COLO668 (cell line): ENCODE results near the gene TREML1.
"Not testable (repeated sequence)": the region's sequence is repeated elsewhere in the genome, so short reads cannot be mapped to it uniquely, and the experiment has no call there.

ENCODE experiments used
- DNase-seq: peaks from one replicate; lab custom pipeline; 2025; ENCODE audit not compliant: unreplicated experiment; lab: John Stamatoyannopoulos, UW

Gene TREML1

DNA sequence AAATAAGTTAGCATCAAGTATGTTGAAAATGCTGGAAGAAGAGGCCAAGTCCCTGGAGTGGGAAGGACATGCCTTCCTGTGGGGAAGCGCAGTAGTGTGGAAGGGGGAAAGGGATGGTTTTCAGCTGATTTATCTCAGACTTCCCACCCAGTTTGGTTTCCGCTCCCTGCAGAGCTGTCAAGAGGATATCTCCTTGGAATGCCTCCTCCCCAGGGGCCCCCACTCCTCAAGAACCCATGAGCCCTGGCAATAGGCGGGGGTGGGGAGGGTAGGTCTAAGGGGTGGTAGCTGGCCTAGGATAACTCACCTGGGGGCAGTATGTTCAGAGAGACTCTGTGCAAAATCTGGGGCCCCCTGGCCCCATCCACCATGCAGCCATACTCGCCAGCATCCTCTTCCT is 696 bp downstream of the TREML1 start:
- DNase-seq: no peak

DNA sequence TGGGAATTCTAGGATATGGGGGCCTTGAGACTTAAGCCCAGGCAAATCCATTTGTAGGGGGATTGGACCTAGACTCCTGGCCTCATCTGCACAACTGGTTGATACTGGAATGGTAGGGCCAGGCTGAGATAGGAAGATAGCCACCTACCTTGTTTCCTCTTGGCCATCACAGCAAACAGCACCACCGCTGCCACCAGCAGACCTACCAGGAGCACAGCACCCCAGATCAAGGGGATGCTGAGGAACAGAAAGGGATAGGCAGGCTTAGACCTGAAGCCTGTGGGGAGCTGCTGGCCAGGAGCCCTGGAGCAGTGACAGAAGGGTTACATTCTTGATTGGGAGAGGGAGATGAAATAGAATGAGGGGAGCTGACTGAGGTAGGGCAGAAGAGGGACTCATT is 3.5 kb downstream of the TREML1 start:
- no peak for DNase-seq

DNA sequence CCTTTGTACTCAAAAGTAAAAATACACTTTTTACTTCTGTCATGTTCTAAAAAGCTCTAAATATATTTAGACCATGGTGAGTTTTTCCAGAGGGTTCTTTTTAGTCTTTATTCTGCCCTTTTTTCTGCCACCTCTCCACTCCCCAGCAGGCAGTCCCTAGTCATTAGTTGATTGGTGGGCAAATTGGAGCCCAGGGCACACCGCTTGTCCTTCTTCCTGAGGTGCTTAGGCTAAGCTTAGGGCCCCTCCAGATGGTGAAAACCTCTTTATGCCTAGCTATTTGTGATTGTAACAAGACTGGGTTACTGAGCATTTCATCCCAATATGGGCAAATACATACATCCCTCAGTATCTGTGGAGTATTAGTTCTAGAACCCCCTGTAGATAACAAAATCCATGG is 6.2 kb downstream of the TREML1 start:
- DNase-seq: no peak

DNA sequence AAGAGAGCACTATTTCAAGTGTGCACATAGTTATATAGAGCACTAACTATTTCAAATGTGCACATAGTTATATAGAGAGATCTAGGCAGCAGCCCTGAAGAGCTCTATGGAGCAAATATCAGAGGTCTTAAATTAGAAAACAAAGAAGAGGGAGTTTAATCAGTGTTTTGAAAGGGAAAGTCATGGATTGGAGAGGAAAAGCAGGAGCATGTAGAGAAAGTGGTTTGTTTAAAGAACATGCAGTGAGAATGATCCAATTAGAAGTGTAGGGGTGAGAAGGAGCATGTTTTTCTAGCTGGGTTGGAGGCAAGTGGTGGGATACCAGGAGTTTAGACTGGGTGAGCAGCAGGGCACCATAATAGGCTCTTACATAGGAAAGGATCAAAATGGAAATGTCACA is 17.2 kb downstream of the TREML1 start:
- no peak for DNase-seq

DNA sequence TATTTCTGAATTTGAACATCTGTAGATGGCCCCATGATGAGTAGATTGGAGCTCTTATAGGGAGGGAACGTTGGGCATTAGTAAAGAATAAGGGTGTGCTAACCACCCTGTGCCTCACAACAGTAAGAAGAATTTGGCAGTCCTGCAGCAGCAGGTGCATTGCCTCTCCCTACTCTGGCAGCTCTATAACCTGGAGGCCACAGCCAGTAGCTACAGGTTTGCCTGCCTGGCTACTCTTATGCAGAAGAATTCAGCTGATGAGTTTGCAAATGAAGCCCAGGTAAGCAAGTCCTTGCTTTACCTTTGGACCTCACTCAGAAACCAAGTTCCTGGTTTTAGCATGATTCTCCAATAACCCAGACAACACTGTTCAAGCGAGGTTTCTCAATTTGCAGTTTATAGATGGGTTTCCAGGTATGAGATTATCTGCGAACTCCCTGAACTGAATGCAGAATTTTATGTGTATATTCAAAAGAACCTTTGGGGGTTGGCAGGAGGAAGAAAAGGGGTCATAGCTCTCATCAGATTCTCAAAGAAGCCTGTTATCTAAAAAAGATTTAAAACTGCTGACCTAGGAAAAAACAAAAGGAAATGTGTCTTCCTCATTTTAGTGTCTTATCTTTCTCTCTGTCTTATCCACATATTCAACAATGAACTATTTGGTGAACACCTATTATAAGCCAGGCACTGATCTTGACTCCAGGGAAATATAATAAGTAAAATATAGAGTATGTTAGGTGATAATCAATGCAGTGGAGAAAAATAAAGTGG is 18.9 kb downstream of the TREML1 start:
- DNase-seq: no peak

DNA sequence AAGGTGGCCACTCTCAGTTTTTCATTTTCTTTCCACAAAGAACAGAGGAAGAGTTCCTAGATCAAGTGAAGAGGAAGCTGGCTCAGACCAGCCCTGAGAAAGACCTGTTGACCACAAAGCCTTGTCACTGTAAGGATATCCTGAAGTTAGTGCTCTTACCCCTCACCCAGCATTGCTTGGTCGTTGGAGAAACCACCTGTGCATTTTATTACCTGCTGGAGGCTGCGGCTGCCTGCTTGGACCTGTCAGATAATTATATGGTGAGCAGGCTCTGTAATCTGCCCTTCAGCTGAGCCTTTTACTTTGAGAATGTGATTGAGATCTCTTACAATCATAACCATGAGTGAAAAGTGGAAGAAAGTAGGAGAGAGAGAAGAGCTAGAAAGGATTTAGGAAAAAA is 21.9 kb downstream of the TREML1 start:
- no peak for DNase-seq

DNA sequence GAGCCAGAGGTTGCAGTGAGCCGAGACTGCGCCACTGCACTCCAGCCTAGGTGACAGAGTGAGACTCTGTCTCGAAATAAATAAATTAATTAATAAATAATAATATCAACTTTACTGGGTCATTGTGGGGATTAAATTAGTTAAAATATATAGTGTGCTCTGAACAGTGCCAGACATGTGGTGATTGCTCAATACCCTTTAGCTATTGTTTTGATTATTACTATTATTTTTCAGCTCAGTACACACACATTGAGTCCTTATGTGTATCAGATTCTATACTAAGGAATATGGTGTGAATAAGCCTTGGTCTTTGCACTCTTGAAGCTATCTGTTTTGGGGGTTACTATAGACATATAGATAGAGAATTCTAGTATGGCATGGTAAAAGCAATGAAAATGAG is 28.9 kb downstream of the TREML1 start:
- no peak for DNase-seq

DNA sequence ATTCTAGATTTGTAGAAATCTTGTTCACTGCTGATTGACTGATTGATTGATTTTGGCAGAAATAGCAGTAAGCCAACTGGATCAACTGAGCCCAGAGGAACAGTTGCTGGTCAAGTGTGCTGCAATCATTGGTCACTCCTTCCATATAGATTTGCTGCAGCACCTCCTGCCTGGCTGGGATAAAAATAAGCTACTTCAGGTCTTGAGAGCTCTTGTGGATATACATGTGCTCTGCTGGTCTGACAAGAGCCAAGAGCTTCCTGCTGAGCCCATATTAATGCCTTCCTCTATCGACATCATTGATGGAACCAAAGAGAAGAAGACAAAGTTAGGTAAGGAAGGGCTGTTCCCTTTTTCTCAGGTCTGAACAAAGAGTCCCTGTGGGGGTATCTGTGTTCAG is 31.2 kb downstream of the TREML1 start:
- DNase-seq: no peak

DNA sequence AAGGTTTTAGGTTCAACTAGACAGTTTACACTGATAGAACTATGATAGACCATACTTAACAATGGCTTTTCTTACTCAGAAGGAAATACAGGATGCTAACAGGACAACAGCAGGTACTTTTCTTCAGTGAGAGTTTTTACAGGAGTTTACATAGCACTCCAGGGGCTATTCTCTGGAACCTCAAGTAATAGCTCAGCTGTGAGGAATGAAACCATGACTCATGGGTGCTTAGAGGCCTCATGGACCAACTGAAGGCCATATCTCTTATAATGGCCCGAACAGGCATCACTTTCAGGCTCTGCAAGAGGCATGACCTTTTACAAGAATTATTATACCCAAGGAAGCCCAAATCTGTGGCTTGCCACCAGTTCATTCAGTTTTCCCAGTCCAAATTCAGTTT is 31.8 kb downstream of the TREML1 start:
- DNase-seq: no peak

DNA sequence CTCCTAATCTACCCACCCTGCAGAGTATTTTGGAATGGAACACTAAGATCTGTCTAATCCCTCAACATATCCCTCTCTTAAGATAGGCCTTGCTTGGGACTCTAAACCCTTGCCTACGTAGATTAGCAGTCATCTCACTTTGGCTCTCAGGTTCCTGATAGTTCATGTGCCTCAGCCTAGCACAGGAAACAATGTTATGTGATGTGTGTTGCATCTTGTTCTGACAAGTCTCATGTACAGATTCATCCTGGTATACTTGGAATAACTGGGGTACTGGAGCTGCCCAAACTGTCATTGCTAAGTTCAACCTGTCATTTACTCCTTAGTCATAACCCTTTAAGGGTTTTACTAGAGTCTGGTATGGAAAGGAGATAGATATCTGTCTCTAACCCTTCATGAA is 34.1 kb downstream of the TREML1 start:
- no peak for DNase-seq

DNA sequence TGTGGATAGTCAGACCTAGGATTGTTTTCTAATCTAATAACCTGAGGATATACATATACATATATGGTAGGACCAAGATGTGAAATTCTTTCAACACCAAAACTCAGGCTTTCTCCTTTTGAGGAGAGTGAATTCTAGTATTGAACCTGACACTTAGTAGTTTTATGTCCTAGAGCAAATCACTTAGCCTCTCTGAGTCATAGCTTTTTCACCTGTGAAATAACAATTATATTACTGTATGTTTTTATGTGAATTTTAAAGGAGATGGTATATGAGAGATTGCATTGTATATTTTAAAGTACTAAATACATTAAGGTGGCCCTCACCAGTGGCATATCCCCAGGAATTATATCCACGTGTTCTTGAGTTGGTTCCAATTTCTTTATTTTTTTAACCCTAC is 34.6 kb downstream of the TREML1 start:
- DNase-seq: no peak

DNA sequence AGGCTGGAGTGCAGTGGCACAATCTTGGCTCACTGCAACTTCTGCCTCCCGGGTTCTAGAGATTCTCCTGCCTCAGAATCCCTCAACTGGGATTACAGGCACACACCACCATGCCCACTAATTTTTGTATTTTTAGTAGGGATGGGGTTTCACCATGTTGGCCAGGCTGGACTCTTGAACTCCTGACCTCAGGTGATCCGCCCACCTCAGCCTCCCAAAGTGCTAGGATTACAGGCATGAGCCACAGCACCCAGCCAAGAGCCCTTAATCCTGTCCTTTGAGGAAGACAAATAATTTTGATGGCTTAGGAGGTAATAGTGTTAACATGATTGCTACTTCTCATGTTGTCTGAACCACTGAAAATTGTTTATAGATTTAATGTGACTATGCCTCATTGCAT is 39.1 kb downstream of the TREML1 start:
- not testable (repeated sequence) for DNase-seq

DNA sequence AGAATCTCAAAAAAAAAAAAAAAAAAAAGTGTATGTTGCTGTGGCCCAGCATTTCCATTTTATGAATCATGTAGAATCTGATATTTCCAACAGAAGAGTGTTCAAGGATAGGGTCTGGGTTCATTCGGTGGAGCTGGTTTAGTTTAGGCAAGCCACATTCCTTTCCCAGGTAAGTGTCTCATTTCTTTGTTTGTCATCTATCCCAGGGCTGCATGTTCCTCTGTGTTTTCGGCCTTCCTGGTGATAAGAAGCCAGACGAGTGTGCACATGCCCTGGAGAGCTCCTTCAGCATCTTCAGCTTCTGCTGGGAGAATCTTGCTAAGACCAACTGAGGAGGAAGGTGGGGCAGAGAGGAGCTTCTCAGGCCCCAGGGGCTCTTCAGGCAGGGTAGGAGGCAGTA is 43.1 kb downstream of the TREML1 start:
- DNase-seq: no peak

DNA sequence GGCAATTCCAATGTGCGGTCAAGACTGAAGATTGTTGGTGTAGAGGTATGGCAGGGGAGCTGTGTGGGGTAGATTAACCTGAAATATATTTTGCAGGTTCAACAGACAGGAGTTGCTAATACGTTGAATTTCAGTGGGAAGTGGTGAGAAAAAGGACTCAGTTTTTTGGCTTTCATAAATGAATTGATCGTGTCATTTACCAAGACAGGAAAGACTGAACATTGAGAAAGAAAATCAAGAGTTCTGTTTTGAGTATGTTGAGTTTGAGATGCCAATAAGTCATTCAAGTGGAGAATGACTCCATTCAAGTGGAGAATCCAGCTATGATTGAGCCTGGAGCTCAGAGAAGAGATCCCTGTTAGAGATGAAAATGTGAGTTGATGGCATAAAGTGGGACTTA is 50.3 kb downstream of the TREML1 start:
- no peak for DNase-seq

DNA sequence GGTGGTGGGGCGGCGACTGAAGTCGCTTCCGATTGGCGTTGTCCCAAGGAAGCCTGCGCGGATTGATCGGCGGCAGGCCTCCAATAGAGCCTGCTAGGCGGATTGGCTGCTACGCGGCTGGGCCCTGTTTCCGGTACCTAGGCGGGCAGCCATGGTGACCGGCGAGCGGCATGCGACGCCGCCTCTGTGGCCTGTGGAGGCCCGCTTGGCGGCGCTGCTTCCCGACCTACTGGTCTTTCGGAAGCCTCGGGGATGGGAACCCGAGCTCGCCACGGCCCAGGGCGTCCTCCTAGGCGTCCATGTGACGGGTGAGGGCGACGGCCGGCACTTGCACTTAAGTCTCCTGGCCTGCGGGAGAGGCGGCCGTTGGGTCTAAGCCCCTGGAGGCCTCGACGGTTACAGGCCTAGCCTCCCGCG is 53.3 kb downstream of the TREML1 start:
- no peak for DNase-seq
